ENCODE data around the gene FAT1. TPM values are rescaled to one million over a fixed set of nuclear protein-coding genes. Genes with fewer than 3 reads are reported as not detected.

FAT1 gene
- total RNA-seq, 1 donor from 2014 or later: 106 TPM

- Histone ChIP-seq H3K36me3 (peaks cover 58% of the 10 kb centered on the region), H3K27me3 (ENCODE audit: low read depth) (no peaks in the 10 kb centered on the region), H3K9me3 (no peaks in the 10 kb centered on the region), H3K4me3 (no peak overlapping the region), H3K4me1 (no peaks in the 10 kb centered on the region), H3K27ac (no peak overlapping the region)
- ATAC-seq: no peak
- intact Hi-C loops (cut with DNase I): no loop called here
- DNase-seq: no peak
- no peak for TF ChIP-seq CTCF (IDR thresholded peaks at IDR 0.05)
Measured at GRCh38 chr4:186633844-186634243, 89.8 kb downstream of the FAT1 start.

- no peaks in the 10 kb centered on the region for H3K9me3 ChIP-seq
- no peak overlapping the region for H3K27ac ChIP-seq
- H3K4me3 ChIP-seq: no peak overlapping the region
- intact Hi-C loops (cut with DNase I): no loop called here
- peaks cover 38% of the 10 kb centered on the region for H3K36me3 ChIP-seq
- ATAC-seq: no peak
- H3K4me1 ChIP-seq: no peaks in the 10 kb centered on the region
- no peak for DNase-seq
- no peak for TF ChIP-seq CTCF (IDR thresholded peaks at IDR 0.05)
- H3K27me3 ChIP-seq (ENCODE audit: low read depth): no peaks in the 10 kb centered on the region
Measured at GRCh38 chr4:186630128-186630527, 93.5 kb downstream of the FAT1 start.

- Histone ChIP-seq H3K27ac (no peak overlapping the region), H3K36me3 (peaks cover 25% of the 10 kb centered on the region), H3K4me1 (no peaks in the 10 kb centered on the region), H3K9me3 (no peaks in the 10 kb centered on the region), H3K4me3 (no peak overlapping the region), H3K27me3 (ENCODE audit: low read depth) (no peaks in the 10 kb centered on the region)
- intact Hi-C loops (cut with DNase I): no loop called here
- no peak for DNase-seq
- no peak for TF ChIP-seq CTCF (IDR thresholded peaks at IDR 0.05)
- ATAC-seq: no peak
Measured at GRCh38 chr4:186628058-186628711, 95.5 kb downstream of the FAT1 start.

- H3K4me3 ChIP-seq: no peak overlapping the region
- no peak overlapping the region for H3K27ac ChIP-seq
- no peak for DNase-seq
- H3K36me3 ChIP-seq: peaks cover 17% of the 10 kb centered on the region
- no peak for TF ChIP-seq CTCF (IDR thresholded peaks at IDR 0.05)
- intact Hi-C loops (cut with DNase I): no loop called here
- ATAC-seq: peak; percentile 21 to 23
- H3K4me1 ChIP-seq: no peaks in the 10 kb centered on the region
- H3K27me3 ChIP-seq (ENCODE audit: low read depth): no peaks in the 10 kb centered on the region
- no peaks in the 10 kb centered on the region for H3K9me3 ChIP-seq
Measured at GRCh38 chr4:186627226-186627865, 96.3 kb downstream of the FAT1 start.

GRCh38 chr4:186624951-186625350 lies 98.7 kb downstream of the FAT1 start:
- Histone ChIP-seq H3K9me3 (no peaks in the 10 kb centered on the region), H3K36me3 (peaks cover 19% of the 10 kb centered on the region), H3K4me3 (no peak overlapping the region), H3K4me1 (no peaks in the 10 kb centered on the region), H3K27ac (no peak overlapping the region), H3K27me3 (ENCODE audit: low read depth) (no peaks in the 10 kb centered on the region)
- ATAC-seq: no peak
- no peak for TF ChIP-seq CTCF (IDR thresholded peaks at IDR 0.05)
- intact Hi-C loops (cut with DNase I): no loop called here
- no peak for DNase-seq

All from lower lobe of right lung (tissue), 2 donors.